Activated T-cell treated with anti-CD3 and anti-CD28 coated beads, Interleukin-2, amount 50 U/mL, for 72 hours (primary cell): ENCODE data around the gene CTNNA3. TPM values are rescaled to one million over a fixed set of nuclear protein-coding genes. Genes with fewer than 3 reads are reported as not detected.

Experiments
- ATAC-seq, 2 donors: fragments of 150-1000 bp; cut with Tn5 transposase; replicated peaks in 1 of 2; 2 replicates each; pipeline ENCODE4 v1.10.0; 2021; ENCODE audit warnings: moderate library complexity in 2 of 2, mild to moderate bottlenecking in 1 of 2
- DNase-seq, 2 donors: peaks; one replicate each; pipeline ENCODE4 v3.0.0; 2021 to 2022; ENCODE audit warnings: mixed read lengths in 1 of 2
- H3K27ac Mint-ChIP-seq: one replicate; pipeline ENCODE4 v1.8.0; 2022; ENCODE audit warnings: mild to moderate bottlenecking, moderate library complexity, mixed read lengths
- H3K27me3 Mint-ChIP-seq: one replicate; pipeline ENCODE4 v1.8.0; 2022; ENCODE audit warnings: low read depth, mixed read lengths
- H3K36me3 Mint-ChIP-seq, 2 donors: one replicate each; pipeline ENCODE4 v1.8.0; 2022; ENCODE audit warnings: mixed read lengths in 2 of 2, mild to moderate bottlenecking in 1 of 2; ENCODE audit not compliant: insufficient read depth in 2 of 2
- H3K4me1 Mint-ChIP-seq: one replicate; pipeline ENCODE4 v1.8.0; 2022; ENCODE audit warnings: low read depth, mixed read lengths
- H3K4me3 Mint-ChIP-seq, 2 donors: one replicate each; pipeline ENCODE4 v1.8.0; 2022; ENCODE audit warnings: mild to moderate bottlenecking in 2 of 2, mixed read lengths in 2 of 2, moderate library complexity in 2 of 2
- H3K9me3 Mint-ChIP-seq, 2 donors: one replicate each; pipeline ENCODE4 v1.8.0; 2022; ENCODE audit warnings: mixed read lengths in 2 of 2
- total RNA-seq, 2 donors: library from RNA; stranded (reverse); gene quantifications; one replicate each; pipeline ENCODE4 v1.2.3, GENCODE V29; 2022

Gene CTNNA3
- total RNA-seq, 2 donors from 2014 or later, result 0.25 to 0.74 TPM

- Mint-ChIP-seq H3K36me3 (no peaks in the 10 kb centered on the region), H3K4me3 (no peak overlapping the region), H3K27ac (no peak overlapping the region), H3K4me1 (no peaks in the 10 kb centered on the region), H3K27me3 (no peaks in the 10 kb centered on the region), H3K9me3 (no peaks in the 10 kb centered on the region)
- no peak for ATAC-seq
- DNase-seq, result no peak
Measured at GRCh38 chr10:66951896-66952295, 744.1 kb downstream of the CTNNA3 start.

- ATAC-seq (no peak), DNase-seq (no peak)
- no peak overlapping the region for H3K4me3 Mint-ChIP-seq
- H3K27ac Mint-ChIP-seq, result no peak overlapping the region
- H3K36me3 Mint-ChIP-seq, result no peaks in the 10 kb centered on the region
- peaks cover 0 to 4% of the 10 kb centered on the region in 2 donors for H3K9me3 Mint-ChIP-seq
- H3K4me1 Mint-ChIP-seq, result no peaks in the 10 kb centered on the region
- H3K27me3 Mint-ChIP-seq, result no peaks in the 10 kb centered on the region
Measured at GRCh38 chr10:66943590-66943989, 752.4 kb downstream of the CTNNA3 start.

GRCh38 chr10:66942407-66942806 is 753.6 kb downstream of the CTNNA3 start:
- no peaks in the 10 kb centered on the region for H3K36me3 Mint-ChIP-seq
- no peak overlapping the region for H3K4me3 Mint-ChIP-seq
- H3K9me3 Mint-ChIP-seq, result peaks cover 0 to 4% of the 10 kb centered on the region in 2 donors
- H3K27me3 Mint-ChIP-seq, result no peaks in the 10 kb centered on the region
- DNase-seq (no peak), ATAC-seq (no peak)
- no peaks in the 10 kb centered on the region for H3K4me1 Mint-ChIP-seq
- H3K27ac Mint-ChIP-seq, result no peak overlapping the region

GRCh38 chr10:66941491-66941890 is 754.5 kb downstream of the CTNNA3 start:
- no peak for ATAC-seq
- H3K27me3 Mint-ChIP-seq, result no peaks in the 10 kb centered on the region
- no peak overlapping the region for H3K27ac Mint-ChIP-seq
- H3K4me1 Mint-ChIP-seq, result no peaks in the 10 kb centered on the region
- DNase-seq, result no peak
- no peaks in the 10 kb centered on the region for H3K36me3 Mint-ChIP-seq
- H3K4me3 Mint-ChIP-seq, result no peak overlapping the region
- H3K9me3 Mint-ChIP-seq, result peaks cover 0 to 4% of the 10 kb centered on the region in 2 donors

GRCh38 chr10:66940965-66941364 is 755.0 kb downstream of the CTNNA3 start:
- DNase-seq, result no peak
- no peak overlapping the region for H3K4me3 Mint-ChIP-seq
- H3K36me3 Mint-ChIP-seq, result no peaks in the 10 kb centered on the region
- H3K4me1 Mint-ChIP-seq, result no peaks in the 10 kb centered on the region
- H3K9me3 Mint-ChIP-seq, result peaks cover 0 to 4% of the 10 kb centered on the region in 2 donors
- no peak overlapping the region for H3K27ac Mint-ChIP-seq
- no peaks in the 10 kb centered on the region for H3K27me3 Mint-ChIP-seq
- no peak for ATAC-seq

- Mint-ChIP-seq H3K27ac (no peak overlapping the region), H3K9me3 (peaks cover 0 to 1% of the 10 kb centered on the region in 2 donors), H3K36me3 (no peaks in the 10 kb centered on the region), H3K27me3 (peaks cover 2% of the 10 kb centered on the region), H3K4me3 (no peak overlapping the region), H3K4me1 (no peaks in the 10 kb centered on the region)
- no peak for DNase-seq
- ATAC-seq, result no peak
Measured at GRCh38 chr10:66934711-66935110, 761.3 kb downstream of the CTNNA3 start.

GRCh38 chr10:66931949-66932343 is 764.0 kb downstream of the CTNNA3 start:
- DNase-seq (no peak), ATAC-seq (no peak)
- Mint-ChIP-seq H3K36me3 (no peaks in the 10 kb centered on the region), H3K4me3 (no peak overlapping the region), H3K27ac (no peak overlapping the region), H3K27me3 (peaks cover 29% of the 10 kb centered on the region), H3K4me1 (no peaks in the 10 kb centered on the region), H3K9me3 (no peaks in the 10 kb centered on the region)

- Mint-ChIP-seq H3K36me3 (no peaks in the 10 kb centered on the region), H3K4me1 (no peaks in the 10 kb centered on the region), H3K27ac (no peak overlapping the region), H3K9me3 (no peaks in the 10 kb centered on the region), H3K27me3 (peaks cover 30% of the 10 kb centered on the region), H3K4me3 (no peak overlapping the region)
- ATAC-seq, result no peak
- DNase-seq, result peak; percentile 2 to 18
Measured at GRCh38 chr10:66931340-66931948, 764.6 kb downstream of the CTNNA3 start.

- Mint-ChIP-seq H3K4me1 (no peaks in the 10 kb centered on the region), H3K27me3 (peaks cover 42% of the 10 kb centered on the region), H3K27ac (no peak overlapping the region), H3K4me3 (no peak overlapping the region), H3K9me3 (no peaks in the 10 kb centered on the region), H3K36me3 (no peaks in the 10 kb centered on the region)
- no peak for ATAC-seq
- no peak for DNase-seq
Measured at GRCh38 chr10:66929375-66929774, 766.6 kb downstream of the CTNNA3 start.

GRCh38 chr10:66928776-66929175 is 767.2 kb downstream of the CTNNA3 start:
- H3K4me1 Mint-ChIP-seq, result no peaks in the 10 kb centered on the region
- ATAC-seq (no peak), DNase-seq (no peak)
- no peak overlapping the region for H3K27ac Mint-ChIP-seq
- peaks cover 42% of the 10 kb centered on the region for H3K27me3 Mint-ChIP-seq
- H3K36me3 Mint-ChIP-seq, result no peaks in the 10 kb centered on the region
- no peak overlapping the region for H3K4me3 Mint-ChIP-seq
- H3K9me3 Mint-ChIP-seq, result no peaks in the 10 kb centered on the region

GRCh38 chr10:66927971-66928770 is 767.8 kb downstream of the CTNNA3 start:
- Mint-ChIP-seq H3K36me3 (no peaks in the 10 kb centered on the region), H3K4me1 (no peaks in the 10 kb centered on the region), H3K27me3 (peaks cover 42% of the 10 kb centered on the region), H3K4me3 (no peak overlapping the region), H3K9me3 (no peaks in the 10 kb centered on the region), H3K27ac (no peak overlapping the region)
- ATAC-seq, result no peak
- no peak for DNase-seq

GRCh38 chr10:66927251-66927935 is 768.6 kb downstream of the CTNNA3 start:
- Mint-ChIP-seq H3K27me3 (peaks cover 42% of the 10 kb centered on the region), H3K36me3 (no peaks in the 10 kb centered on the region), H3K4me3 (no peak overlapping the region), H3K9me3 (no peaks in the 10 kb centered on the region), H3K27ac (no peak overlapping the region), H3K4me1 (no peaks in the 10 kb centered on the region)
- no peak for ATAC-seq
- DNase-seq, result no peak

- Mint-ChIP-seq H3K9me3 (no peaks in the 10 kb centered on the region), H3K4me1 (no peaks in the 10 kb centered on the region), H3K4me3 (no peak overlapping the region), H3K36me3 (no peaks in the 10 kb centered on the region), H3K27ac (no peak overlapping the region), H3K27me3 (peaks cover 42% of the 10 kb centered on the region)
- ATAC-seq (no peak), DNase-seq (no peak)
Measured at GRCh38 chr10:66926841-66927240, 769.2 kb downstream of the CTNNA3 start.
